Measurements from ENCODE around the gene ZNF418.

- TF ChIP-seq CTCF (conservative IDR thresholded peaks at IDR 0.05; ENCODE audit: low read length) (peak; percentile 48), EZH2phosphoT487 (IDR thresholded peaks at IDR 0.05; ENCODE audit: borderline replicate concordance, low read depth, low read length) (no peak)
Observed at GRCh38 chr19:57888560-57889231, 46.5 kb downstream of the ZNF418 start, which contains the start of gene ZNF814.
